Measurements from ENCODE around the gene ARID5A.

- no peak for TF ChIP-seq JAZF1 (CRISPR knock-in tag; IDR thresholded peaks at IDR 0.05)
- no peak for TF ChIP-seq CREM (CRISPR knock-in tag; IDR thresholded peaks at IDR 0.05)
- no peak for TF ChIP-seq CTCF (IDR thresholded peaks at IDR 0.05)
- TF ChIP-seq RELA (CRISPR knock-in tag; IDR thresholded peaks at IDR 0.05; ENCODE audit: borderline replicate concordance) = no peak
- TF ChIP-seq ATF2 (CRISPR knock-in tag; IDR thresholded peaks at IDR 0.05; ENCODE audit: borderline replicate concordance, low read depth) = no peak
- no peak for TF ChIP-seq GABPB1 (CRISPR knock-in tag; IDR thresholded peaks at IDR 0.05)
- no peak for TF ChIP-seq MAX (CRISPR knock-in tag; IDR thresholded peaks at IDR 0.05)
- no peak for TF ChIP-seq ZBTB43 (CRISPR knock-in tag; IDR thresholded peaks at IDR 0.05)
- no peak for TF ChIP-seq ELF4 (CRISPR knock-in tag; IDR thresholded peaks at IDR 0.05; ENCODE audit: low read depth)
- no peak for TF ChIP-seq ZBTB21 (CRISPR knock-in tag; IDR thresholded peaks at IDR 0.05; ENCODE audit: borderline replicate concordance)
These were observed 2.4 kb upstream of the ARID5A start for GRCh38 chr2:96534141-96534540.
